Stimulated activated naive CD8-positive, alpha-beta T cell treated with anti-CD3 and anti-CD28 coated beads, Interleukin-15, Interleukin-2, amounts not matched to agents 100 U/mL and 50 U/mL, for 24 hours (primary cell): Measurements from ENCODE around the gene ELFN2.

Experiments used
- ATAC-seq: fragments of 150-1000 bp; cut with Tn5 transposase; one replicate; pipeline ENCODE4 v1.10.0; 2021
- DNase-seq: peaks from one replicate; pipeline ENCODE4 v3.0.0; 2021

Gene ELFN2

GRCh38 chr22:37357446-37358075 lies 69.7 kb downstream of the ELFN2 start:
- ATAC-seq, result no peak
- DNase-seq, result no peak

GRCh38 chr22:37356922-37357321 lies 70.4 kb downstream of the ELFN2 start:
- DNase-seq (no peak), ATAC-seq (no peak)

GRCh38 chr22:37355174-37355573 lies 72.1 kb downstream of the ELFN2 start:
- ATAC-seq (no peak), DNase-seq (no peak)

GRCh38 chr22:37354670-37355069 lies 72.6 kb downstream of the ELFN2 start:
- no peak for DNase-seq
- no peak for ATAC-seq

- no peak for ATAC-seq
- DNase-seq, result no peak
Measured at GRCh38 chr22:37354261-37354660, 73.0 kb downstream of the ELFN2 start.

GRCh38 chr22:37353839-37354238 lies 73.4 kb downstream of the ELFN2 start:
- no peak for ATAC-seq
- DNase-seq, result no peak

- ATAC-seq, result no peak
Measured at GRCh38 chr22:37352481-37352880, 74.8 kb downstream of the ELFN2 start.

GRCh38 chr22:37351232-37351631 lies 76.0 kb downstream of the ELFN2 start:
- ATAC-seq, result no peak

More at GRCh38 chr22:37352481-37352880, 74.8 kb downstream of the ELFN2 start:
- DNase-seq, result no peak

DNA sequence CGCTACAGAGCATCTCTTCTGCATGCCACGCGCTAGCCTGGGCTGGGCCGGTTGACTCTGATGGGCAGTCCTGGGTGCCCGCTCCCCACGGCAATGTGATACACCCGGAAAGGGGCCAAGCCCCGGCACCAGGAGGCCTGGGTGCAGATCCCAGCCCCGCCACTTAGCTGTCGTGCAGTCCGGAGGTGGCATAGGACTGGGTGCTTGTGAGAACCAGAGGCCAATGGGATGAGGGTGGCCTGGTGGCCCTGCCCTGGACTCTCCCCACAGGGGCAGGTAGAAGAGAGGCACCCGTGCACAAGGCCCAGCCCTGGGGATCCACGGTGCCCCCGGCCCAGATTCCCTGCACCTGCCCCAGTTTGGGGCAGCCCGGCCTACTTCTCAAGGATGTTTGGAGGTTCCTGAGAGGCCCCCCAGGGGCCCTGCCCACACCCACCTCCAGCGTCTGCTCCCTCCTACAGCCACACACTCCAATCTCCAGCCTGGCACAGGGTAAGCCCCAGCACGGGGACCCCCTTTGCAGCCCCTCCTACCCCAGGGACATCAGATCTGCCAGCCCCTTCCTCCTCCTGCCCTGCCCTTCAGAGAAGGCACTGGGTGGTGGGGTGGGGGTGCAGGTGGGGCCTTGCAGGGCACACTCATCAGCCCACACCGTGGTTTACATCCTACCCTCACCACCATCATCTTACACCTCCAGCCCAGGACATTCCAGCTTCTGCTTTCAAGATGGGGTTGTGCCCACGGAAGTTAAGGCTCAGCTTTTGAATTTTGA lies 78.0 kb downstream of the ELFN2 start:
- DNase-seq, result no peak
- no peak for ATAC-seq

More at GRCh38 chr22:37351232-37351631, 76.0 kb downstream of the ELFN2 start:
- no peak for DNase-seq

- DNase-seq (no peak), ATAC-seq (no peak)
Measured at GRCh38 chr22:37346505-37346895, 80.8 kb downstream of the ELFN2 start.

DNA sequence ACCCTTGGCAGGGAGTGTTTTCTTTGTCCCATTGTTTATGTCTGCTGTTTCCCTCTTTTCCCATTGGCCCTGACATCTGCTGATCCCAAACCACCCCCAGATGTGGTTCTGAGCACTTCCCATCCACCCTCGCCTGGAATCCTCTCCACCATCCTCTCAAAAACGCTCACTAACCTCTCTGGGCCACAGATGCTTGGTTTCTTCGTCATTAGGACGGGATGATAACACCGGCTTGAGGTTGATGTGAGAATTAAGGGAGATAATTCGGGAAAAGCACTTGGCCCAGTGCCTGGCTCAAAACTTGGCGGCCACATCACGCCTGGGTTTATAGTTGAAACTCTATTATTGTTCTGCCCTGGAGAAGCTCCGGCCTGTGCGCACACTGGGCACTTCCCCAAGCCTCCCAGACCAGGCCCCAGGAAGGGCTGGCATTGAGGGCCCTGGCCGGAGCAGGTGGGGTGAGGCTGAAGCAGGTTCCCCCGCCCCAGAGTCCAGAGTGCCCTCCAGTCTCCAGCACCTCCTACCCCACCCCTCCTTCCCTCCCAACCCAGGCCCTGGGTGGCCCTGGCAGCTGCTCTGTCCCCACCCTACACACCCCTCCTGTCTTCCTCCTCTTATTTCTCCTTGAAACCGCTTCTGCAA lies 81.3 kb downstream of the ELFN2 start:
- ATAC-seq (no peak), DNase-seq (no peak)

DNA sequence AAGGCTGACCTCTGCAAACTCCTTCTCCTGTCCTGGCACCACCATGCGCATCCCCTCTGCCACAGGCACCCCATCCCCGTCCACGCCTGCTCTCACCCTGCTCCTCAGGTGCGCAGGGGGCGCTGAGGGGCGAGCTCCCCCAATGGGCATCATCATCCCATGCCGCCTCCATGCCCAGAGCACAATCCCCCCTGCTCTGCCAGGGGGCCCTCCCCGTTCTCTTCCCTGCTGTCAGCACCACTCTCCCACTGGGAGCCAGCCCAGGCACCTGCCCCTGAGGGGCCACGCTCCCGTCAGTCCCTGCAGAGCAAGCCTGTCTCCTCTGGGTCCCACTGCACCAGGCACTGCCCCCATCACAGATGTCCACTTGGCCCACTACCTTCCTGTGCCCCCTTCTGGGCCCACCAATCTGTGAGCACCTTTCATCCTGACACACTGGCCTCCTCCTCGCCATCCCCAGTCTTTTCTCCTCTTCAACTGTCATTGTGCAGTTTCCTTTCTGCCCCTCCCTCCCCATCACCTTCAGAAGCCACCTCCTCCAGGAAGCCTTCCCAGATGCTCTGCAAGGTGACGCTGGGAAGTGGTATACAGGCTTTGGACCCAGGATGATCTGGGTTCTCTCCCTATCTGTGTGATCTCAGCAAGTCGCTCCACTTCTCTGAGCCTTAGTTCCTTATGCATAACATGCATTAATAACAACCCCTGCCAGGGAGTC lies 82.4 kb downstream of the ELFN2 start:
- no peak for ATAC-seq
- DNase-seq, result no peak

DNA sequence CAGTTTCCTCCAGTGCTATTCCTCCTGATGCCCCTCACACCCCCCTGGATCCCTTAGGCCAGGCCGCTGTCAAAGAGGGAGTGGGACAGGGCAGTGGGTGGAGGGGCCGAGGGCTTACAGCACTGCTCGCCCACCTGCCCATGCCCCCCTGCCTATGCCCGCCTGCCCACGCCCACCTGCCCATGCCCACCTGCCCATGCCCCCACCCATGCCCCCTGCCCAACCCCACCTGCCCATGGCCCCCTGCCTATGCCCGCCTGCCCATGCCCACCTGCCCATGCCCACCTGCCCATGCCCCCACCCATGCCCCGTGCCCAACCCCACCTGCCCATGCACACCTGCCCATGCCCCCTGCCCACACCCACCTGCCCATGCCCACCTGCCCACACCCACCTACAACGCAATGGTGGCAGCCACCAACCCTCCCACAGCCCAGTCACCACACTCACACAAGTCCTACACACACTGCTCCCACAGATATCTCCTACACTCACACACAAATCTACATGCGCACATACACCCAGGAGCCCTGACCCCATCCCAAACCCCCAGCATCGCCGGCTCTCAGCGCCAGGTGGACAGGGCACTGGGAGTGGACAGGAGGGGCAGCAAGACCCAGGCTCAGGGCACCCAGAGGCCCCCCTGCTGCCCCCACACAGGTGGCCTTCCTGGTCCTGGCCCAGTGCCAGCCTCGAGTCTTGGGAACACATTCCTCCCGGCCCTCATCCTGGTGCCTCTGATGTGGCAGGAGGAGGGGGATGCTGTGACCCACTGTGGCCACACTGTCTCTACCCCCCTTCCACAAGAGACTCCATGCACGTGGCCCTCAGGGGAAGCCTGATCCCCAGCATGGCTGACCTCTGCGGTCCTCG lies 83.2 kb downstream of the ELFN2 start:
- DNase-seq (no peak), ATAC-seq (no peak)

- ATAC-seq, result no peak
- no peak for DNase-seq
Measured at GRCh38 chr22:37343348-37343747, 83.9 kb downstream of the ELFN2 start.

GRCh38 chr22:37342065-37342464 lies 85.2 kb downstream of the ELFN2 start:
- ATAC-seq, result no peak
- no peak for DNase-seq

DNA sequence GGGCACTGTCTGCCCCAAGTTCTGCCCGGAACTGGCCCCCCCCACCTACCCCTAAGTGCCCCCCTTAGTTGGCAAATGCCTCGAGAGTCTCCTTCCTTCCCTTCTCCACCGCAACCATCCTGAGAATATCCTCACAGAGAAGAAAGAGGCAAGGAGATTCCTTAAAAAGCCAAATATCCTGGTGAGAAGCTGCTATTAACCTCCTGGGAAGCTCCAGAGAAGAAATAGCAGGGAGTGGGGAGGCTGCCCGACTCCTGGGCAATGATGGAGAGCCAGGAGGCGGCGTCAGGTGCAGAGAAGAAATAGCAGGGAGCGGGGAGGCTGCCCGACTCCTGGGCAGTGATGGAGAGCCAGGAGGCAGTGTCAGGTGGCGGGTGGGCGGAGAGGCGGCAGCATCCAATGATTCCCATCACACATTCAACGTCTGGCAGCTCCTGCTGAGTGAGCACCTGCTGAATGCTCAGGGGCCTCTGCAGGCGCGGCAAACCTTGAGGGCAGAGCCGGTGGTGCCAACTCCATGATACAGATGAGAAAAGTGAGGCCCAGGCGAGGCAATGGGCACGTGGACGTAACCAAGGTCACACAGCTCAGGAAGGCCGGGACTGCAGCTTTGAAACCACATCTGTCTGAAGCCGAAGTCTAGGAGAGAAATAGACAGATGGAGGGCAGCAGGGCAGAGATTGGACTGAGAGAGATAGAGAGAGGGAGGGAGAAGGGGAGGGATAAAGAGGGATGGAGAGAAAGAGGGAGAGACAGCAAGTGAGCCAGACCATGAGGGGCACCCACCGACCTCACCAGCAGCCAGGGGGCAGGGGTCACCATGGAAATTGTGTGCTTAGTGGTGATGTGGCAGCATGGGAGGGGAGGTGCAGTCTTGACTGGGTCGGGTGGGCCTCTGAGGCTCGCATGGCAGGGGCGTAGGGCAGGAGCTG lies 86.7 kb downstream of the ELFN2 start:
- no peak for ATAC-seq

GRCh38 chr22:37338539-37339246 lies 88.6 kb downstream of the ELFN2 start:
- ATAC-seq, result no peak

More for the DNA sequence above, 86.7 kb downstream of the ELFN2 start:
- no peak for DNase-seq

DNA sequence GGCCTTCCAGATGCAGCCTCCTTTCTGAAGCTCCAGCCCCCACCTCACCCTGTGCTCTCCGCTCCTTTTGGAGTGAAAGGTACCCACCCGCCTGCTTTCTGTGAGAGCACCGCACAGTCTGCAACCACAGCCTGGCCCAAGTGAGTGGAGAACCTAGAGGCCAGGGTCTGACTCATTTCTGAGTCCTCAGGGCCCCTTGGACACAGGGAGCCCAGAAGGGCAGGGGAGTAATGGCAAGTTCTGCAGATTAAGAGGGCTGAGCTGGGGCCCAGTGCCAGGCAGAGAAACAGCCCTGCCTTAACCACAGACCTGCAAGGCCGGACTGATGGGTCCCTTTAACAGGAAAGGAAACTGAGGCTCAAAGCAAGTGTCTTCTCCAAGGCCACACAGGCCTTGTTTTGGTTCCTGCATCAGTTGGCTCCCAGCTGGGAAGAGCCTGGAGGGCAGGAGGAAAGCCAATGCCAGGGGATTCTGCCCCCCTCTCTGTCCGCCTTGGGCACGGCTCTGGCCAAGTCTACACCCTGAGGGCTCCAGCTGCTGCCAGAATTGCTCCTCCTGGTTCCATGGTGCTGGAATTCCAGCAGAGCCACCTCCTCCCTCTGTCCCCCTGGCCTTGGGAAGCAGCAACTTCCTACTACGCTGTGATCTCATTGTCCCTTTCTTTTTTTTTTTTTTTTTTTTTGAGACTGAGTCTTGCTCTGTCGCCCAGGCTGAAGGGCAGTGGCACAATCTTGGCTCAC lies 89.9 kb downstream of the ELFN2 start:
- DNase-seq (no peak), ATAC-seq (no peak)

More at GRCh38 chr22:37338539-37339246, 88.6 kb downstream of the ELFN2 start:
- no peak for DNase-seq

GRCh38 chr22:37336579-37336978 lies 90.7 kb downstream of the ELFN2 start:
- DNase-seq (no peak), ATAC-seq (no peak)
